ENCODE data around the gene RCBTB2.

- TF ChIP-seq CTCF (IDR thresholded peaks at IDR 0.05; ENCODE audit: insufficient read depth, low read depth, low read length): no peak
- TF ChIP-seq EZH2 (IDR thresholded peaks at IDR 0.05; ENCODE audit: insufficient read depth, low read length): no peak
Measured at GRCh38 chr13:48579165-48579918, 46.5 kb upstream of the RCBTB2 start.
